ENCODE measurements around the gene KCNA10. TPM values are rescaled to one million over a fixed set of nuclear protein-coding genes. Genes with fewer than 3 reads are reported as not detected.

KCNA10 gene
- total and polyA plus RNA-seq, 10 of the 15 experiments (the other 5 are each of a cell fraction or from before 2014, with no cell fraction given), result not detected

DNA sequence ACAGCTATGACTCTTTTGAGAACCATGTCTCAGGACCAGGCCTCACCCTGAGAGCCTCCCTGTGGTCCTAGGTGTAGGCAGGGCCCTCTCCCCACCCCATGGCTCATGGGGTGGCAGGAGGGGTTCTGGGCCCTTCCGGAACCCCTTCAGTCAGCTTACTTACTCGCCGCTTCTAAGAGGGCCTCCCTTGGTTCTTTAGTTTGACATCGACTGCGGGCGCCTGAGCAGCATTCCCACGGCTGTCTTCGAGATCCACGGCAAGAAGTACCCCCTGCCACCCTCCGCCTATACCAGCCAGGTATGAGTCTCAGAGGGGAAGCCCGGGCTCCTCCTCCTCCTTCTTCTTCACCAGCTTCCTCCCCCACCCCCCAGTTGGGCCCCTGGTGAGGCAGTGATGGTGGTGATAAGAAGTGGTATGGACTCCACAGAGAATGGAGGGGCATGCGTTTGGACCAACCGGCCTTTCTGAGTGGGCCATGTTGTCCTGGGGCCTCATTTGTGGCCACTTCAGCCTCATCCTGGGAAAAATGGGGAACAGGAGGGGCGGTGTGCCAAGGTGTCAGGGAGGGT is 28.9 kb downstream of the KCNA10 start:
- BruUV-seq (replicated peaks), result no TSS peak
- Histone ChIP-seq H3K36me3 (ENCODE audit: control insufficient read depth in 2 of 2, insufficient read depth in 2 of 2, low read length in 1 of 2) (no peaks in the 10 kb centered on the region), H2AFZ (ENCODE audit: control insufficient read depth, low read depth, low read length) (no peak overlapping the region), H3K27me3 (replicated peaks in 1 of 2; ENCODE audit: control insufficient read depth in 2 of 2, insufficient read depth in 2 of 2, low read length in 1 of 2) (peaks cover 0 to 3% of the 10 kb centered on the region in 2 experiments; a peak in 1 of 4 replicates), H4K20me1 (ENCODE audit: control insufficient read depth, insufficient read depth) (no peaks in the 10 kb centered on the region), H3K79me2 (ENCODE audit: control insufficient read depth, insufficient read depth, low read length) (no peaks in the 10 kb centered on the region), H3K4me1 (ENCODE audit: control insufficient read depth, insufficient read depth, low read length) (no peaks in the 10 kb centered on the region), H3K4me3 (no peak overlapping the region), H3K9me3 (replicated peaks; ENCODE audit: control insufficient read depth, insufficient read depth, low read length) (no peaks in the 10 kb centered on the region), H3K9ac (ENCODE audit: control insufficient read depth, insufficient read depth, low read length) (no peak overlapping the region), H3K27ac (ENCODE audit: control insufficient read depth, insufficient read depth) (no peak overlapping the region), H3K4me2 (ENCODE audit: control insufficient read depth, insufficient read depth) (no peak overlapping the region)
- in situ Hi-C loops (cut with MboI), result no loop called here
- ChIA-PET RAD21 (ENCODE audit: unreplicated experiment) (interaction anchor here (0.7 kb wide), 1 partner anchor 12 kb away, joined by 3 read pairs; no protein-coding TSS in a partner anchor), CTCF (interaction anchor here (1.1 to 1.4 kb wide), 2 partner anchors 30 to 283 kb away, joined by 3 to 4 read pairs; no protein-coding TSS in a partner anchor), POLR2A (no interaction called here), SMC1A (ENCODE audit: uncharacterized antibody, unreplicated experiment) (no interaction called here)
- FAIRE-seq (no peak), ATAC-seq (no peak), DNase-seq (ENCODE audit: low read depth, low spot score) (no peak)
- intact Hi-C loops (cut with micrococcal nuclease; ENCODE audit: unreplicated experiment), result no loop called here
- WGBS (ENCODE audit: insufficient coverage, insufficient replicate concordance, low lambda C conversion rate, missing lambda C conversion rate), result 63% methylated on average over 14 of the region's 14 CpGs
- no peak for TF ChIP-seq KLF5 (IDR thresholded peaks at IDR 0.05; ENCODE audit: partially characterized antibody)
- TF ChIP-seq ZNF384 (IDR thresholded peaks at IDR 0.05; ENCODE audit: borderline replicate concordance, low read depth, low read length), result no peak
- no peak for TF ChIP-seq WRNIP1 (IDR thresholded peaks at IDR 0.05; ENCODE audit: borderline replicate concordance, low read depth, low read length)
- TF ChIP-seq YY1 (IDR thresholded peaks at IDR 0.05; ENCODE audit: low read depth, low read length), result no peak
- no peak for TF ChIP-seq CBFB (IDR thresholded peaks at IDR 0.05; ENCODE audit: low read depth)

DNA sequence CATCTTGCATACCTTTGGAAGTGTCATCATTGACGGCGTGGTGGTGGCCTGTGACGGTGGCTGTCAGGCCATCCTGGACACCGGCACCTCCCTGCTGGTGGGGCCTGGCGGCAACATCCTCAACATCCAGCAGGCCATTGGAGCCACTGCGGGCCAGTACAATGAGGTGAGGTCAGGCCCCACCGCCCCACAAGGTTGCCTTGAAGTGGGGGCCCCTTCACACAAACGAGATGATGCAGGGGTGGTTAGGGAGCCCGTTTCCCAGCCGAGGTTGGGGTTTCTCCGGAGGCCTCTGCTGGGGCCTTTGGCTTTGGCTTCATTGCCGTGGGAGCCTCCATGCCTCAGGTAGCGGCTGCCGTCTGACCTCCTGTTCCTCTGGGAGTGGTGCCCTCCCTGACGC is 29.6 kb downstream of the KCNA10 start:
- no peak overlapping the region for H3K4me3 ChIP-seq
- no peaks in the 10 kb centered on the region for H3K79me2 ChIP-seq (ENCODE audit: control insufficient read depth, insufficient read depth, low read length)
- H2AFZ ChIP-seq (ENCODE audit: control insufficient read depth, low read depth, low read length), result no peak overlapping the region
- in situ Hi-C loops (cut with MboI) (no loop called here), intact Hi-C loops (cut with micrococcal nuclease; ENCODE audit: unreplicated experiment) (no loop called here)
- 50% methylated on average over 15 of the region's 15 CpGs for WGBS (ENCODE audit: insufficient coverage, insufficient replicate concordance, low lambda C conversion rate, missing lambda C conversion rate)
- no peaks in the 10 kb centered on the region for H3K36me3 ChIP-seq (ENCODE audit: control insufficient read depth in 2 of 2, insufficient read depth in 2 of 2, low read length in 1 of 2)
- H3K27me3 ChIP-seq (replicated peaks in 1 of 2; ENCODE audit: control insufficient read depth in 2 of 2, insufficient read depth in 2 of 2, low read length in 1 of 2), result peaks cover 3% of the 10 kb centered on the region in 2 experiments; a peak in 3 of 4 replicates
- H3K27ac ChIP-seq (ENCODE audit: control insufficient read depth, insufficient read depth), result no peak overlapping the region
- no peak overlapping the region for H3K4me2 ChIP-seq (ENCODE audit: control insufficient read depth, insufficient read depth)
- CTCF ChIA-PET, result interaction anchor here (1.1 to 1.4 kb wide), 2 partner anchors 29 to 282 kb away, joined by 3 to 4 read pairs; no protein-coding TSS in a partner anchor
- POLR2A ChIA-PET, result no interaction called here
- SMC1A ChIA-PET (ENCODE audit: uncharacterized antibody, unreplicated experiment), result no interaction called here
- no peaks in the 10 kb centered on the region for H3K9me3 ChIP-seq (replicated peaks; ENCODE audit: control insufficient read depth, insufficient read depth, low read length)
- no peak overlapping the region for H3K9ac ChIP-seq (ENCODE audit: control insufficient read depth, insufficient read depth, low read length)
- FAIRE-seq, result no peak
- no TSS peak for BruUV-seq (replicated peaks)
- RAD21 ChIA-PET (ENCODE audit: unreplicated experiment), result interaction anchor here (0.7 kb wide), 1 partner anchor 13 kb away, joined by 3 read pairs; no protein-coding TSS in a partner anchor
- H3K4me1 ChIP-seq (ENCODE audit: control insufficient read depth, insufficient read depth, low read length), result no peaks in the 10 kb centered on the region
- H4K20me1 ChIP-seq (ENCODE audit: control insufficient read depth, insufficient read depth), result no peaks in the 10 kb centered on the region
- no peak for ATAC-seq
- no peak for DNase-seq (ENCODE audit: low read depth, low spot score)
- TF ChIP-seq, protein P1, sequence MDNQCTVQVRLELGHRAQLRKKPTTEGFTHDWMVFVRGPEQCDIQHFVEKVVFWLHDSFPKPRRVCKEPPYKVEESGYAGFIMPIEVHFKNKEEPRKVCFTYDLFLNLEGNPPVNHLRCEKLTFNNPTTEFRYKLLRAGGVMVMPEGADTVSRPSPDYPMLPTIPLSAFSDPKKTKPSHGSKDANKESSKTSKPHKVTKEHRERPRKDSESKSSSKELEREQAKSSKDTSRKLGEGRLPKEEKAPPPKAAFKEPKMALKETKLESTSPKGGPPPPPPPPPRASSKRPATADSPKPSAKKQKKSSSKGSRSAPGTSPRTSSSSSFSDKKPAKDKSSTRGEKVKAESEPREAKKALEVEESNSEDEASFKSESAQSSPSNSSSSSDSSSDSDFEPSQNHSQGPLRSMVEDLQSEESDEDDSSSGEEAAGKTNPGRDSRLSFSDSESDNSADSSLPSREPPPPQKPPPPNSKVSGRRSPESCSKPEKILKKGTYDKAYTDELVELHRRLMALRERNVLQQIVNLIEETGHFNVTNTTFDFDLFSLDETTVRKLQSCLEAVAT (IDR thresholded peaks at IDR 0.05), result no peak
- TF ChIP-seq CHD1 (IDR thresholded peaks at IDR 0.05; ENCODE audit: low read depth, low read length) (no peak), KLF5 (IDR thresholded peaks at IDR 0.05; ENCODE audit: partially characterized antibody) (no peak), JUND (IDR thresholded peaks at IDR 0.05; ENCODE audit: low read depth, low read length) (no peak), ZBED1 (IDR thresholded peaks at IDR 0.05; ENCODE audit: borderline replicate concordance) (no peak), ZNF24 (IDR thresholded peaks at IDR 0.05) (no peak), SMARCA5 (IDR thresholded peaks at IDR 0.05) (no peak)
- TF ChIP-seq, protein P2, sequence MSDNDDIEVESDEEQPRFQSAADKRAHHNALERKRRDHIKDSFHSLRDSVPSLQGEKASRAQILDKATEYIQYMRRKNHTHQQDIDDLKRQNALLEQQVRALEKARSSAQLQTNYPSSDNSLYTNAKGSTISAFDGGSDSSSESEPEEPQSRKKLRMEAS (IDR thresholded peaks at IDR 0.05; ENCODE audit: low read depth, low read length), result no peak
- TF ChIP-seq, protein P3, sequence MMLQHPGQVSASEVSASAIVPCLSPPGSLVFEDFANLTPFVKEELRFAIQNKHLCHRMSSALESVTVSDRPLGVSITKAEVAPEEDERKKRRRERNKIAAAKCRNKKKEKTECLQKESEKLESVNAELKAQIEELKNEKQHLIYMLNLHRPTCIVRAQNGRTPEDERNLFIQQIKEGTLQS (IDR thresholded peaks at IDR 0.05; ENCODE audit: borderline replicate concordance, extremely low read depth, low read depth, low read length), result no peak
